HepG2 (cell line): ENCODE data around the gene RIN3. TPM values are rescaled to one million over a fixed set of nuclear protein-coding genes. Genes with fewer than 3 reads are reported as not detected.

ENCODE experiments used
- FOXC1 ChIP-seq: sonication (generic); formaldehyde crosslinking; IDR thresholded peaks from 2 replicates; pipeline ENCODE4 v1.8.0; 2022; ENCODE audit warnings: mild to moderate bottlenecking, missing genetic modification reagents, borderline replicate concordance
- FOXK2 ChIP-seq: fragments of 450-650 bp; IDR thresholded peaks from 2 replicates; pipeline ENCODE4 v1.6.1; 2016
- MIER2 ChIP-seq: IDR thresholded peaks from 2 replicates; pipeline ENCODE4 v1.6.1; 2016; ENCODE audit warnings: missing biosample characterization, missing genetic modification reagents
- NR1H2 ChIP-seq: sonication (generic); formaldehyde crosslinking; IDR thresholded peaks from 2 replicates; pipeline ENCODE4 v1.8.1; 2022; ENCODE audit warnings: low read depth, missing genetic modification reagents, borderline replicate concordance
- SMAD3 ChIP-seq: sonication (generic); formaldehyde crosslinking; IDR thresholded peaks from 2 replicates; pipeline ENCODE4 v1.4.0; 2020; ENCODE audit warnings: missing genetic modification reagents
- ZFP1 ChIP-seq: IDR thresholded peaks from 2 replicates; pipeline ENCODE4 v1.6.1; 2016
- ZMYM3 ChIP-seq: sonication (generic); formaldehyde crosslinking; IDR thresholded peaks from 2 replicates; pipeline ENCODE4 v1.5.1; 2020; ENCODE audit warnings: mild to moderate bottlenecking, missing genetic modification reagents
- ZMYM4 ChIP-seq: sonication (generic); formaldehyde crosslinking; IDR thresholded peaks from 2 replicates; pipeline ENCODE4 v1.8.1; 2023; ENCODE audit warnings: mild to moderate bottlenecking, missing genetic modification reagents
- ZNF790 ChIP-seq: sonication (generic); formaldehyde crosslinking; IDR thresholded peaks from 2 replicates; pipeline ENCODE4 v1.8.0; 2022; ENCODE audit warnings: missing genetic modification reagents, mild to moderate bottlenecking, borderline replicate concordance
- polyA plus RNA-seq, 8 experiments: library from polyadenylated mRNA; depleted of rRNA in 3 of 8; stranded (reverse) in 7 of 8; unstranded in 1 of 8; fragments of >200 nt; fragmentation: Illumina TruSeq in 4 of 8; extraction: Trizol in 4 of 8; gene quantifications; 2 replicates each; pipeline versions ENCODE4 v1.2.1 to v1.2.3, GENCODE V29; 2011 to 2016; ENCODE audit warnings: low read depth in 4 of 8, missing spikeins in 1 of 8, mixed read lengths in 1 of 8; ENCODE audit not compliant: insufficient read depth in 1 of 8
- total RNA-seq, 5 experiments: library from RNA; depleted of rRNA; stranded (reverse); fragments of >200 nt; fragmentation: Illumina TruSeq; extraction: Trizol; gene quantifications; 2 replicates each; pipeline ENCODE4 v1.2.3, GENCODE V29; 2016; ENCODE audit warnings: low read depth in 1 of 5
- TF ChIP-seq, protein P1 (sequence below): IDR thresholded peaks from 2 replicates; pipeline ENCODE4 v1.4.0; 2020; ENCODE audit warnings: mild to moderate bottlenecking, missing genetic modification reagents
- TF ChIP-seq, protein P2 (sequence below): sonication (generic); formaldehyde crosslinking; IDR thresholded peaks from 2 replicates; pipeline ENCODE4 v1.8.1; 2023; ENCODE audit warnings: mild to moderate bottlenecking, inconsistent platforms, moderate library complexity, missing genetic modification reagents, borderline replicate concordance
- TF ChIP-seq, protein P3 (sequence below): sonication (generic); formaldehyde crosslinking; IDR thresholded peaks from 2 replicates; pipeline ENCODE4 v1.4.0; 2020; ENCODE audit warnings: mild to moderate bottlenecking, missing genetic modification reagents
- TF ChIP-seq, protein P4 (sequence below): sonication (generic); formaldehyde crosslinking; IDR thresholded peaks from 2 replicates; pipeline ENCODE4 v1.4.0; 2020; ENCODE audit warnings: missing genetic modification reagents
- TF ChIP-seq, protein P5 (sequence below): sonication (generic); formaldehyde crosslinking; IDR thresholded peaks from 2 replicates; pipeline ENCODE4 v1.5.1; 2020; ENCODE audit warnings: mild to moderate bottlenecking, missing genetic modification reagents, moderate library complexity

The RIN3 gene
- total and polyA plus RNA-seq, 2 of the 13 experiments (the other 11 are each of a cell fraction or from before 2014, with no cell fraction given) = 2.3 to 3.6 TPM

DNA sequence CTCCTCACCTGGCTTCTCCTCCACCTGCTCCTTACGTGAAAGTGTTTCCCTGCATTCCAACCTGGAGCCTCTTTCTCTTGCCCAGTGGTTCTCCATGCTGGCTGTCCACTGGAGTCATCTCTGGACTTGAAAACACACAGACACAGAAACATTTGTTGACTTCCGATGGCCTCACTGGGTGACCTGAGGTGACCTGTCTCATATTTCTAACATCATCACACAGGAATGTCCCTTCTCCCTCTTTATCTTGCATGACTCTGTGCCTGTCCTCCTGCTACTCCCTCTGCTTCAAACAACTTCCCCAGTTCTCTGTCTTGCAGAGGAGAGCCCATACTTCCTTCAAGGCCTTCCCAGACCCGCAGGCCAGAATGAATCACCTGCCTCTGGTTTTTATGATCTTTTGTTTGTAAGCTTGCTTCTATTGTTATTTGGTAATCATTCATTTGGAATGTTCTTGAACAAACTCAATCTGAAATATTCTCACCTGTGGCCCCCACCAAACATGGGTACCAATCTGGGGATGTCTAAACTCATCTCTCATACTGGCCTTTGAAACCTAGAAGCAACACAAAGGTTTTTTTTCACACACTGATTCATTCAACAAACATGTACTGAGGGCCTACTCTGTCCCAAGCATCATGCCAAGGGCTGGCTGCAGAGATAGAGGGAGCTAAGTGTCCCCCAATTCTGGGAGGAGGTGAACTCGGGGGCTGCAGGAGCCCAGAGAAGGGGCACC is 9.7 kb upstream of the RIN3 start (continued):
- TF ChIP-seq FOXC1 (CRISPR knock-in tag) = no peak
- TF ChIP-seq, protein P1, sequence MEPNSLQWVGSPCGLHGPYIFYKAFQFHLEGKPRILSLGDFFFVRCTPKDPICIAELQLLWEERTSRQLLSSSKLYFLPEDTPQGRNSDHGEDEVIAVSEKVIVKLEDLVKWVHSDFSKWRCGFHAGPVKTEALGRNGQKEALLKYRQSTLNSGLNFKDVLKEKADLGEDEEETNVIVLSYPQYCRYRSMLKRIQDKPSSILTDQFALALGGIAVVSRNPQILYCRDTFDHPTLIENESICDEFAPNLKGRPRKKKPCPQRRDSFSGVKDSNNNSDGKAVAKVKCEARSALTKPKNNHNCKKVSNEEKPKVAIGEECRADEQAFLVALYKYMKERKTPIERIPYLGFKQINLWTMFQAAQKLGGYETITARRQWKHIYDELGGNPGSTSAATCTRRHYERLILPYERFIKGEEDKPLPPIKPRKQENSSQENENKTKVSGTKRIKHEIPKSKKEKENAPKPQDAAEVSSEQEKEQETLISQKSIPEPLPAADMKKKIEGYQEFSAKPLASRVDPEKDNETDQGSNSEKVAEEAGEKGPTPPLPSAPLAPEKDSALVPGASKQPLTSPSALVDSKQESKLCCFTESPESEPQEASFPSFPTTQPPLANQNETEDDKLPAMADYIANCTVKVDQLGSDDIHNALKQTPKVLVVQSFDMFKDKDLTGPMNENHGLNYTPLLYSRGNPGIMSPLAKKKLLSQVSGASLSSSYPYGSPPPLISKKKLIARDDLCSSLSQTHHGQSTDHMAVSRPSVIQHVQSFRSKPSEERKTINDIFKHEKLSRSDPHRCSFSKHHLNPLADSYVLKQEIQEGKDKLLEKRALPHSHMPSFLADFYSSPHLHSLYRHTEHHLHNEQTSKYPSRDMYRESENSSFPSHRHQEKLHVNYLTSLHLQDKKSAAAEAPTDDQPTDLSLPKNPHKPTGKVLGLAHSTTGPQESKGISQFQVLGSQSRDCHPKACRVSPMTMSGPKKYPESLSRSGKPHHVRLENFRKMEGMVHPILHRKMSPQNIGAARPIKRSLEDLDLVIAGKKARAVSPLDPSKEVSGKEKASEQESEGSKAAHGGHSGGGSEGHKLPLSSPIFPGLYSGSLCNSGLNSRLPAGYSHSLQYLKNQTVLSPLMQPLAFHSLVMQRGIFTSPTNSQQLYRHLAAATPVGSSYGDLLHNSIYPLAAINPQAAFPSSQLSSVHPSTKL (CRISPR knock-in tag) = peak; percentile 89
- peak; percentile 63; the same call in 1 of the 2 replicates for TF ChIP-seq MIER2 (CRISPR knock-in tag)
- TF ChIP-seq ZFP1 = no peak
- TF ChIP-seq NR1H2 (CRISPR knock-in tag) = no peak
- TF ChIP-seq ZMYM3 (CRISPR knock-in tag) = peak; percentile 51; the same call in 1 of the 2 replicates
- peak; percentile 63 for TF ChIP-seq ZMYM4 (CRISPR knock-in tag)
- TF ChIP-seq, protein P2, sequence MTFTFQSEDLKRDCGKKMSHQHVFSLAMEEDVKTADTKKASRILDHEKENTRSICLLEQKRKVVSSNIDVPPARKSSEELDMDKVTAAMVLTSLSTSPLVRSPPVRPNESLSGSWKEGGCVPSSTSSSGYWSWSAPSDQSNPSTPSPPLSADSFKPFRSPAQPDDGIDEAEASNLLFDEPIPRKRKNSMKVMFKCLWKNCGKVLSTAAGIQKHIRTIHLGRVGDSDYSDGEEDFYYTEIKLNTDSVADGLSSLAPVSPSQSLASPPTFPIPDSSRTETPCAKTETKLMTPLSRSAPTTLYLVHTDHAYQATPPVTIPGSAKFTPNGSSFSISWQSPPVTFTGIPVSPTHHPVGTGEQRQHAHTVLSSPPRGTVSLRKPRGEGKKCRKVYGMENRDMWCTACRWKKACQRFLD (CRISPR knock-in tag) = no peak
- TF ChIP-seq, protein P3, sequence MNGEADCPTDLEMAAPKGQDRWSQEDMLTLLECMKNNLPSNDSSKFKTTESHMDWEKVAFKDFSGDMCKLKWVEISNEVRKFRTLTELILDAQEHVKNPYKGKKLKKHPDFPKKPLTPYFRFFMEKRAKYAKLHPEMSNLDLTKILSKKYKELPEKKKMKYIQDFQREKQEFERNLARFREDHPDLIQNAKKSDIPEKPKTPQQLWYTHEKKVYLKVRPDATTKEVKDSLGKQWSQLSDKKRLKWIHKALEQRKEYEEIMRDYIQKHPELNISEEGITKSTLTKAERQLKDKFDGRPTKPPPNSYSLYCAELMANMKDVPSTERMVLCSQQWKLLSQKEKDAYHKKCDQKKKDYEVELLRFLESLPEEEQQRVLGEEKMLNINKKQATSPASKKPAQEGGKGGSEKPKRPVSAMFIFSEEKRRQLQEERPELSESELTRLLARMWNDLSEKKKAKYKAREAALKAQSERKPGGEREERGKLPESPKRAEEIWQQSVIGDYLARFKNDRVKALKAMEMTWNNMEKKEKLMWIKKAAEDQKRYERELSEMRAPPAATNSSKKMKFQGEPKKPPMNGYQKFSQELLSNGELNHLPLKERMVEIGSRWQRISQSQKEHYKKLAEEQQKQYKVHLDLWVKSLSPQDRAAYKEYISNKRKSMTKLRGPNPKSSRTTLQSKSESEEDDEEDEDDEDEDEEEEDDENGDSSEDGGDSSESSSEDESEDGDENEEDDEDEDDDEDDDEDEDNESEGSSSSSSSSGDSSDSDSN (CRISPR knock-in tag) = no peak
- no peak for TF ChIP-seq ZNF790 (CRISPR knock-in tag)
- TF ChIP-seq, protein P4, sequence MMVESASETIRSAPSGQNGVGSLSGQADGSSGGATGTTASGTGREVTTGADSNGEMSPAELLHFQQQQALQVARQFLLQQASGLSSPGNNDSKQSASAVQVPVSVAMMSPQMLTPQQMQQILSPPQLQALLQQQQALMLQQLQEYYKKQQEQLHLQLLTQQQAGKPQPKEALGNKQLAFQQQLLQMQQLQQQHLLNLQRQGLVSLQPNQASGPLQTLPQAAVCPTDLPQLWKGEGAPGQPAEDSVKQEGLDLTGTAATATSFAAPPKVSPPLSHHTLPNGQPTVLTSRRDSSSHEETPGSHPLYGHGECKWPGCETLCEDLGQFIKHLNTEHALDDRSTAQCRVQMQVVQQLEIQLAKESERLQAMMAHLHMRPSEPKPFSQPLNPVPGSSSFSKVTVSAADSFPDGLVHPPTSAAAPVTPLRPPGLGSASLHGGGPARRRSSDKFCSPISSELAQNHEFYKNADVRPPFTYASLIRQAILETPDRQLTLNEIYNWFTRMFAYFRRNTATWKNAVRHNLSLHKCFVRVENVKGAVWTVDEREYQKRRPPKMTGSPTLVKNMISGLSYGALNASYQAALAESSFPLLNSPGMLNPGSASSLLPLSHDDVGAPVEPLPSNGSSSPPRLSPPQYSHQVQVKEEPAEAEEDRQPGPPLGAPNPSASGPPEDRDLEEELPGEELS (CRISPR knock-in tag) = peak; percentile 87
- TF ChIP-seq FOXK2 = peak; percentile 29; the same call in 1 of the 2 replicates
- TF ChIP-seq SMAD3 (CRISPR knock-in tag) = 0 out of 2 replicates have a peak, but pooled peaks have one; percentile 61
- TF ChIP-seq, protein P5, sequence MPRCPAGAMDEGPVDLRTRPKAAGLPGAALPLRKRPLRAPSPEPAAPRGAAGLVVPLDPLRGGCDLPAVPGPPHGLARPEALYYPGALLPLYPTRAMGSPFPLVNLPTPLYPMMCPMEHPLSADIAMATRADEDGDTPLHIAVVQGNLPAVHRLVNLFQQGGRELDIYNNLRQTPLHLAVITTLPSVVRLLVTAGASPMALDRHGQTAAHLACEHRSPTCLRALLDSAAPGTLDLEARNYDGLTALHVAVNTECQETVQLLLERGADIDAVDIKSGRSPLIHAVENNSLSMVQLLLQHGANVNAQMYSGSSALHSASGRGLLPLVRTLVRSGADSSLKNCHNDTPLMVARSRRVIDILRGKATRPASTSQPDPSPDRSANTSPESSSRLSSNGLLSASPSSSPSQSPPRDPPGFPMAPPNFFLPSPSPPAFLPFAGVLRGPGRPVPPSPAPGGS (CRISPR knock-in tag) = no peak
